HCT116 (cell line): ENCODE results near the gene RASL11B. TPM values are rescaled to one million over a fixed set of nuclear protein-coding genes. Genes with fewer than 3 reads are reported as not detected.

Experiments used
- ATAC-seq: fragments of 200-7000 bp; cut with Tn5 transposase; 2 replicates; pipeline ENCODE4 v1.9.1; 2020; ENCODE audit warnings: mild to moderate bottlenecking, moderate library complexity
- BruUV-seq: library from RNA; stranded (reverse); fragments of 400-500 nt; replicated peaks from 2 replicates; lab custom pipeline; 2021; lab: Mats Ljungman, UMichigan
- CTCF ChIA-PET: fragments of 300-600 bp; sonication (Branson Sonifier 250); formaldehyde crosslinking; loops from one replicate; lab custom pipeline; 2021; ENCODE audit warnings: antibody characterized with exemption; lab: Charles Lee
- POLR2A ChIA-PET: fragments of 300-600, 350-600 bp; sonication (Branson Sonifier 250); formaldehyde crosslinking; loops from one replicate; lab custom pipeline; 2021; ENCODE audit warnings: antibody characterized with exemption; lab: Charles Lee
- RAD21 ChIA-PET, 2 experiments: fragments of 300-600 bp; sonication (Branson Sonifier 250); formaldehyde crosslinking; loops; one replicate each; lab custom pipeline; 2023; ENCODE audit warnings: low total read pairs in 2 of 2; ENCODE audit not compliant: uncharacterized antibody in 2 of 2, unreplicated experiment in 2 of 2, low non-redundant PET in 1 of 2; lab: Charles Lee
- DNase-seq: peaks from one replicate; pipeline ENCODE4 v3.0.0-alpha.2; 2010; ENCODE audit warnings: low read depth, low spot score
- H2AFZ ChIP-seq: fragments of 200-600 bp; shearing (Covaris generic), sonication (generic); 2 replicates; pipeline ENCODE4 v1.6.1; 2017; ENCODE audit warnings: low read depth, mixed run types, mixed read lengths, antibody characterized with exemption, low read length; ENCODE audit not compliant: poor library complexity, severe bottlenecking
- H3K27ac ChIP-seq: 2 replicates; pipeline ENCODE4 v1.5.1; 2012; ENCODE audit warnings: low read depth, low read length
- H3K27me3 ChIP-seq: fragments of 200-600 bp; sonication (generic); 2 replicates; pipeline ENCODE4 v1.6.1; 2016; ENCODE audit warnings: mixed run types, low read length, mixed read lengths; ENCODE audit not compliant: insufficient read depth
- H3K36me3 ChIP-seq, 2 experiments: fragments of 200-500 bp in 1 of 2; fragments of 200-600 bp in 1 of 2; sonication (Bioruptor generic) in 1 of 2; sonication (generic) in 1 of 2; 2 replicates each; pipeline versions ENCODE4 v1.5.1 to v1.6.1; 2014 to 2016; ENCODE audit warnings: low read length in 2 of 2, inconsistent platforms in 1 of 2, mixed read lengths in 1 of 2, mixed run types in 1 of 2; ENCODE audit not compliant: insufficient read depth in 2 of 2, control insufficient read depth in 1 of 2
- H3K4me1 ChIP-seq, 2 experiments: fragments of 200-600 bp in 1 of 2; sonication (generic) in 1 of 2; 2 replicates each; pipeline versions ENCODE4 v1.5.1 to v1.6.1; 2012 to 2017; ENCODE audit warnings: low read length in 2 of 2, inconsistent platforms in 1 of 2, mild to moderate bottlenecking in 1 of 2, mixed read lengths in 1 of 2, mixed run types in 1 of 2, moderate library complexity in 1 of 2; ENCODE audit not compliant: insufficient read depth in 2 of 2, control insufficient read depth in 1 of 2
- H3K4me2 ChIP-seq: fragments of 200-600 bp; sonication (generic); 2 replicates; pipeline ENCODE4 v1.6.1; 2017; ENCODE audit warnings: mixed run types, low read length, mixed read lengths
- H3K4me3 ChIP-seq, 2 experiments: fragments of 200-600 bp in 1 of 2; sonication (generic) in 1 of 2; replicated peaks in 1 of 2; 2 replicates each; pipeline ENCODE4 v1.5.1; 2011 to 2016; ENCODE audit warnings: low read length in 2 of 2, control low read depth in 1 of 2, low read depth in 1 of 2, mild to moderate bottlenecking in 1 of 2, mixed read lengths in 1 of 2, mixed run types in 1 of 2
- H3K79me2 ChIP-seq: fragments of 200-600 bp; sonication (generic); 2 replicates; pipeline ENCODE4 v1.6.1; 2017; ENCODE audit warnings: mild to moderate bottlenecking, mixed run types, low read length, moderate library complexity, mixed read lengths; ENCODE audit not compliant: insufficient read depth
- H3K9ac ChIP-seq: fragments of 200-600 bp; sonication (generic); 2 replicates; pipeline ENCODE4 v1.6.1; 2016; ENCODE audit warnings: low read length, mixed read lengths
- H3K9me2 ChIP-seq: fragments of 200-600 bp; sonication (generic), shearing (Covaris generic); 2 replicates; pipeline ENCODE4 v1.6.1; 2017; ENCODE audit warnings: mixed run types, mild to moderate bottlenecking, moderate library complexity; ENCODE audit not compliant: insufficient read depth
- H3K9me3 ChIP-seq, 2 experiments: fragments of 200-500 bp in 1 of 2; fragments of 200-600 bp in 1 of 2; sonication (Bioruptor generic) in 1 of 2; sonication (generic) in 1 of 2; 2 replicates each; pipeline ENCODE4 v1.6.1; 2014 to 2017; ENCODE audit warnings: low read length in 2 of 2, mixed read lengths in 2 of 2, inconsistent platforms in 1 of 2, low read depth in 1 of 2, mild to moderate bottlenecking in 1 of 2, mixed run types in 1 of 2, moderate library complexity in 1 of 2; ENCODE audit not compliant: control insufficient read depth in 1 of 2, insufficient read depth in 1 of 2
- H4K20me1 ChIP-seq: fragments of 200-600 bp; sonication (generic), shearing (Covaris generic); 2 replicates; pipeline ENCODE4 v1.6.1; 2017; ENCODE audit warnings: mixed run types, mild to moderate bottlenecking, moderate library complexity; ENCODE audit not compliant: insufficient read depth
- ELF1 ChIP-seq: IDR thresholded peaks from 2 replicates; pipeline ENCODE4 v1.6.1; 2012; ENCODE audit warnings: low read depth, borderline replicate concordance
- EZH2 ChIP-seq: fragments of 200-600 bp; sonication (generic); IDR thresholded peaks from 2 replicates; pipeline ENCODE4 v1.6.1; 2017; ENCODE audit warnings: antibody characterized with exemption, mixed run types
- EZH2phosphoT487 ChIP-seq: fragments of 200-600 bp; IDR thresholded peaks from 2 replicates; pipeline ENCODE4 v1.6.1; 2018; ENCODE audit warnings: antibody characterized with exemption, borderline replicate concordance
- FOSL1 ChIP-seq: IDR thresholded peaks from 2 replicates; pipeline ENCODE4 v1.6.1; 2012; ENCODE audit warnings: low read depth
- JUND ChIP-seq: IDR thresholded peaks from 2 replicates; pipeline ENCODE4 v1.6.1; 2012
- POLR2AphosphoS5 ChIP-seq: IDR thresholded peaks from 2 replicates; pipeline ENCODE4 v1.6.1; 2011; ENCODE audit warnings: mild to moderate bottlenecking, low read depth, low read length, moderate library complexity
- RAD21 ChIP-seq: IDR thresholded peaks from 2 replicates; pipeline ENCODE4 v1.6.1; 2012; ENCODE audit warnings: low read depth, mild to moderate bottlenecking
- intact Hi-C: fragments of 100-400 bp; cut with micrococcal nuclease; formaldehyde crosslinking; loops from 2 replicates; pipeline ENCODE4 v1.10.0; 2022
- total RNA-seq: library from RNA; stranded (reverse); gene quantifications from one replicate; pipeline ENCODE4 v1.2.1, GENCODE V29; 2021; ENCODE audit not compliant: unreplicated experiment
- TF ChIP-seq, protein P1 (sequence below): IDR thresholded peaks from 2 replicates; pipeline ENCODE4 v1.6.1; 2011; ENCODE audit warnings: mild to moderate bottlenecking, low read length, moderate library complexity; ENCODE audit not compliant: insufficient replicate concordance; ENCODE audit errors: extremely low read depth

RASL11B gene
- total RNA-seq, 1 experiment from 2014 or later, result 0.34 TPM

DNA sequence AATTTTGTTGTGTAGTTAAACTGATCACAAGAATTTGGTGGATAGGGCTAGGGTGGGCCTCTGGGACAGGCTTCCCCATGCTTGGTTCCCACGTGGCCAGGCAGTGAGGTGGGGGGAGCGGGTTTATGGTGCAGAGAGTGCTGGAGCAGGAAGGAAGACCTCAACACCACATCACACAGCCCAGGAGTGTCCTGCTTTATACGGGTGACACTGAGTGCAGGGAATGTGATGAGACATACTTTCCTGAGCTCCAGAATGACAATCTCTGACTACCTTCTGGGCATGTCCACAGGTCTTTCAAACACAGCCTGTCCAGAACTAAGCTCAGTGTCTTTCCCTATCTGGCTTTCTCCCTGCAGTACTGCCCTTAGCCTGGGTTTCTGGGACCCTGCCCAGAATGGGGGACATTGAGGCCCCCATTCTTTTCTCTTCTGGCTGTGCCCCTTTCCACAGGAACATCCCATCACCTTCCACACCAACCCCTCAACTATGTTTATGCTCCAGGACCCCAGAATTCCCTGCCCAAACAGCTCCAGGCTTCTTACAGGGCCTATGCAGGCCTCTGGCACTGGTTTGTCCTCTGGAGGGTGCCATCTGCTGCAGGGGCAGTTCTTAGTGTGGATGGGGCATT, 36.5 kb upstream of the RASL11B start:
- H3K27me3 ChIP-seq, result no peaks in the 10 kb centered on the region
- no peak overlapping the region for H3K9ac ChIP-seq
- no peaks in the 10 kb centered on the region for H4K20me1 ChIP-seq
- ChIA-PET RAD21 (interaction anchor here in 1 of 2 experiments (0.6 kb wide), 1 partner anchor 244 kb away, joined by 3 read pairs; no protein-coding TSS in a partner anchor), POLR2A (no interaction called here), CTCF (no interaction called here)
- H3K36me3 ChIP-seq, result no peaks in the 10 kb centered on the region
- intact Hi-C loops, result no loop called here
- peak; percentile 16 for DNase-seq
- no peaks in the 10 kb centered on the region for H3K9me2 ChIP-seq
- peak overlapping the region; percentile 46 for H3K4me2 ChIP-seq
- no peaks in the 10 kb centered on the region for H3K79me2 ChIP-seq
- H2AFZ ChIP-seq, result no peak overlapping the region
- no peak overlapping the region for H3K4me3 ChIP-seq
- H3K27ac ChIP-seq, result no peak overlapping the region
- peaks cover 18 to 38% of the 10 kb centered on the region in 2 experiments for H3K4me1 ChIP-seq
- peak; percentile 25 for ATAC-seq
- H3K9me3 ChIP-seq, result no peaks in the 10 kb centered on the region
- no TSS peak for BruUV-seq
- TF ChIP-seq, protein P1, sequence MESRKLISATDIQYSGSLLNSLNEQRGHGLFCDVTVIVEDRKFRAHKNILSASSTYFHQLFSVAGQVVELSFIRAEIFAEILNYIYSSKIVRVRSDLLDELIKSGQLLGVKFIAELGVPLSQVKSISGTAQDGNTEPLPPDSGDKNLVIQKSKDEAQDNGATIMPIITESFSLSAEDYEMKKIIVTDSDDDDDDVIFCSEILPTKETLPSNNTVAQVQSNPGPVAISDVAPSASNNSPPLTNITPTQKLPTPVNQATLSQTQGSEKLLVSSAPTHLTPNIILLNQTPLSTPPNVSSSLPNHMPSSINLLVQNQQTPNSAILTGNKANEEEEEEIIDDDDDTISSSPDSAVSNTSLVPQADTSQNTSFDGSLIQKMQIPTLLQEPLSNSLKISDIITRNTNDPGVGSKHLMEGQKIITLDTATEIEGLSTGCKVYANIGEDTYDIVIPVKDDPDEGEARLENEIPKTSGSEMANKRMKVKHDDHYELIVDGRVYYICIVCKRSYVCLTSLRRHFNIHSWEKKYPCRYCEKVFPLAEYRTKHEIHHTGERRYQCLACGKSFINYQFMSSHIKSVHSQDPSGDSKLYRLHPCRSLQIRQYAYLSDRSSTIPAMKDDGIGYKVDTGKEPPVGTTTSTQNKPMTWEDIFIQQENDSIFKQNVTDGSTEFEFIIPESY, result no peak
- TF ChIP-seq POLR2AphosphoS5 (no peak), JUND (peak; percentile 54), FOSL1 (peak; percentile 45), EZH2 (no peak), EZH2phosphoT487 (no peak), ELF1 (no peak), RAD21 (no peak)
- TF ChIP-seq, all 23 proteins: peak for 2
